ENCODE measurements around the gene MTPN. TPM values are rescaled to one million over a fixed set of nuclear protein-coding genes. Genes with fewer than 3 reads are reported as not detected.

Gene MTPN
- total and polyA plus RNA-seq, 10 of the 15 experiments (the other 5 are each of a cell fraction or from before 2014, with no cell fraction given) = 38.7 to 146 (median 85.4) TPM

GRCh38 chr7:135905858-135906257, 71.3 kb downstream of the MTPN start:
- 86% methylated on average over 4 of the region's 4 CpGs for WGBS (ENCODE audit: insufficient coverage, insufficient replicate concordance, low lambda C conversion rate, missing lambda C conversion rate)
- H3K79me2 ChIP-seq (ENCODE audit: control insufficient read depth, insufficient read depth, low read length) = no peaks in the 10 kb centered on the region
- H3K4me1 ChIP-seq (ENCODE audit: control insufficient read depth, insufficient read depth, low read length) = no peaks in the 10 kb centered on the region
- FAIRE-seq (no peak), DNase-seq (ENCODE audit: low read depth, low spot score) (no peak), ATAC-seq (no peak)
- H3K4me2 ChIP-seq (ENCODE audit: control insufficient read depth, insufficient read depth) = no peak overlapping the region
- H3K9me3 ChIP-seq (replicated peaks; ENCODE audit: control insufficient read depth, insufficient read depth, low read length) = no peaks in the 10 kb centered on the region
- H3K27me3 ChIP-seq (replicated peaks in 1 of 2; ENCODE audit: control insufficient read depth in 2 of 2, insufficient read depth in 2 of 2, low read length in 1 of 2) = no peaks in the 10 kb centered on the region
- no peak overlapping the region for H3K4me3 ChIP-seq
- H2AFZ ChIP-seq (ENCODE audit: control insufficient read depth, low read depth, low read length) = no peak overlapping the region
- intact Hi-C loops (cut with micrococcal nuclease; ENCODE audit: unreplicated experiment) (no loop called here), in situ Hi-C loops (cut with MboI) (no loop called here)
- BruUV-seq (replicated peaks) = no TSS peak
- H4K20me1 ChIP-seq (ENCODE audit: control insufficient read depth, insufficient read depth) = no peaks in the 10 kb centered on the region
- RAD21 ChIA-PET (ENCODE audit: unreplicated experiment) = no interaction called here
- SMC1A ChIA-PET (ENCODE audit: uncharacterized antibody, unreplicated experiment) = interaction anchor here (0.6 to 1.4 kb wide), 2 partner anchors 21 to 45 kb away, joined by 3 read pairs; no protein-coding TSS in a partner anchor
- CTCF ChIA-PET = interaction anchor here (0.8 to 0.9 kb wide), 3 partner anchors 62 to 105 kb away, joined by 3 to 4 read pairs (median 4); no protein-coding TSS in a partner anchor
- no peak overlapping the region for H3K27ac ChIP-seq (ENCODE audit: control insufficient read depth, insufficient read depth)
- TF ChIP-seq ATF7 (IDR thresholded peaks at IDR 0.05; ENCODE audit: low read depth) = no peak
- no peak for TF ChIP-seq USF2 (IDR thresholded peaks at IDR 0.05; ENCODE audit: borderline replicate concordance, low read depth, low read length)
- no peak for TF ChIP-seq REST (IDR thresholded peaks at IDR 0.05; ENCODE audit: low read depth, low read length)
- TF ChIP-seq STAT3 (IDR thresholded peaks at IDR 0.05; ENCODE audit: low read depth, low read length) = no peak
- TF ChIP-seq SUZ12 (IDR thresholded peaks at IDR 0.05; ENCODE audit: unreplicated experiment) = no peak
- TF ChIP-seq NBN (IDR thresholded peaks at IDR 0.05) = no peak
- no peak for TF ChIP-seq ELK1 (IDR thresholded peaks at IDR 0.05; ENCODE audit: low read depth, low read length)
- POLR2A ChIA-PET = no interaction called here
- no peaks in the 10 kb centered on the region for H3K36me3 ChIP-seq (ENCODE audit: control insufficient read depth in 2 of 2, insufficient read depth in 2 of 2, low read length in 1 of 2)
- H3K9ac ChIP-seq (ENCODE audit: control insufficient read depth, insufficient read depth, low read length) = no peak overlapping the region

Measured in GM12878 (cell line).